Esophagus muscularis mucosa (tissue), 4 donors: Measurements from ENCODE around the gene PC. TPM values are rescaled to one million over a fixed set of nuclear protein-coding genes. Genes with fewer than 3 reads are reported as not detected.
"Not testable (repeated sequence)": the region's sequence is repeated elsewhere in the genome, so short reads cannot be mapped to it uniquely, and the experiment has no call there.

Experiments used
- DNase-seq: peaks from one replicate; pipeline ENCODE4 v3.0.0-alpha.2; 2017; ENCODE audit errors: extremely low spot score
- H3K27ac ChIP-seq, 4 donors: fragments of 200-600 bp; sonication (generic); replicated peaks in 1 of 4; 1 replicate in 3 of 4; 2 replicates in 1 of 4; pipeline ENCODE4 v1.5.1; 2016 to 2019; ENCODE audit warnings: mild to moderate bottlenecking in 1 of 4
- H3K27me3 ChIP-seq, 4 donors: fragments of 200-600 bp; sonication (generic); one replicate each; pipeline versions ENCODE4 v1.5.1 to v1.6.0; 2016 to 2019
- H3K36me3 ChIP-seq, 4 donors: fragments of 200-600 bp; sonication (generic); one replicate each; pipeline ENCODE4 v1.5.1; 2016 to 2019
- H3K4me1 ChIP-seq, 4 donors: fragments of 200-600 bp; sonication (generic); one replicate each; pipeline ENCODE4 v1.5.1; 2016 to 2019
- H3K4me3 ChIP-seq, 4 donors: fragments of 200-600 bp; sonication (generic); 1 replicate in 2 of 4; 2 replicates in 2 of 4; pipeline ENCODE4 v1.5.1; 2016 to 2019; ENCODE audit warnings: mild to moderate bottlenecking in 4 of 4, moderate library complexity in 1 of 4
- H3K9me3 ChIP-seq, 4 donors: fragments of 200-600 bp; sonication (generic); 1 replicate in 3 of 4; 2 replicates in 1 of 4; pipeline ENCODE4 v1.5.1; 2016 to 2019
- EP300 ChIP-seq: sonication (generic); formaldehyde crosslinking; IDR thresholded peaks from one replicate; pipeline ENCODE4 v1.6.1; 2017; ENCODE audit warnings: antibody characterized with exemption
- POLR2A ChIP-seq: fragments of 450-650 bp; IDR thresholded peaks from one replicate; pipeline ENCODE4 v1.6.1; 2017; ENCODE audit warnings: antibody characterized with exemption, moderate library complexity, mild to moderate bottlenecking, low read depth
- POLR2AphosphoS5 ChIP-seq, 2 donors: sonication (generic); formaldehyde crosslinking; IDR thresholded peaks; one replicate each; pipeline ENCODE4 v1.6.1; 2017; ENCODE audit warnings: antibody characterized with exemption in 2 of 2
- WGBS: methylation state at CpG from one replicate; pipeline ENCODE4 v1.1.5; 2018; 5-methylcytosine and 5-hydroxymethylcytosine counted together
- intact Hi-C: fragments of 100-400 bp; cut with DNase I; formaldehyde crosslinking; loops from one replicate; pipeline ENCODE4 v1.15.1; 2023
- total RNA-seq, 4 donors: library from RNA; depleted of rRNA; stranded (reverse); fragments of >200 nt; gene quantifications; one replicate each; pipeline versions ENCODE4 v1.1.0 to v1.2.1, GENCODE V29; 2016
- TF ChIP-seq, protein P1 (sequence below), 3 experiments: fragments of 200-600 bp in 2 of 3; fragments of 450-650 bp in 1 of 3; sonication (generic) in 2 of 3; IDR thresholded peaks; one replicate each; pipeline ENCODE4 v1.5.1; 2017 to 2019; ENCODE audit warnings: antibody characterized with exemption in 3 of 3, mild to moderate bottlenecking in 2 of 3, moderate library complexity in 1 of 3

PC gene, protein sequence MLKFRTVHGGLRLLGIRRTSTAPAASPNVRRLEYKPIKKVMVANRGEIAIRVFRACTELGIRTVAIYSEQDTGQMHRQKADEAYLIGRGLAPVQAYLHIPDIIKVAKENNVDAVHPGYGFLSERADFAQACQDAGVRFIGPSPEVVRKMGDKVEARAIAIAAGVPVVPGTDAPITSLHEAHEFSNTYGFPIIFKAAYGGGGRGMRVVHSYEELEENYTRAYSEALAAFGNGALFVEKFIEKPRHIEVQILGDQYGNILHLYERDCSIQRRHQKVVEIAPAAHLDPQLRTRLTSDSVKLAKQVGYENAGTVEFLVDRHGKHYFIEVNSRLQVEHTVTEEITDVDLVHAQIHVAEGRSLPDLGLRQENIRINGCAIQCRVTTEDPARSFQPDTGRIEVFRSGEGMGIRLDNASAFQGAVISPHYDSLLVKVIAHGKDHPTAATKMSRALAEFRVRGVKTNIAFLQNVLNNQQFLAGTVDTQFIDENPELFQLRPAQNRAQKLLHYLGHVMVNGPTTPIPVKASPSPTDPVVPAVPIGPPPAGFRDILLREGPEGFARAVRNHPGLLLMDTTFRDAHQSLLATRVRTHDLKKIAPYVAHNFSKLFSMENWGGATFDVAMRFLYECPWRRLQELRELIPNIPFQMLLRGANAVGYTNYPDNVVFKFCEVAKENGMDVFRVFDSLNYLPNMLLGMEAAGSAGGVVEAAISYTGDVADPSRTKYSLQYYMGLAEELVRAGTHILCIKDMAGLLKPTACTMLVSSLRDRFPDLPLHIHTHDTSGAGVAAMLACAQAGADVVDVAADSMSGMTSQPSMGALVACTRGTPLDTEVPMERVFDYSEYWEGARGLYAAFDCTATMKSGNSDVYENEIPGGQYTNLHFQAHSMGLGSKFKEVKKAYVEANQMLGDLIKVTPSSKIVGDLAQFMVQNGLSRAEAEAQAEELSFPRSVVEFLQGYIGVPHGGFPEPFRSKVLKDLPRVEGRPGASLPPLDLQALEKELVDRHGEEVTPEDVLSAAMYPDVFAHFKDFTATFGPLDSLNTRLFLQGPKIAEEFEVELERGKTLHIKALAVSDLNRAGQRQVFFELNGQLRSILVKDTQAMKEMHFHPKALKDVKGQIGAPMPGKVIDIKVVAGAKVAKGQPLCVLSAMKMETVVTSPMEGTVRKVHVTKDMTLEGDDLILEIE
- 1 to 10 TPM; 2.1 to 5.5 (median 5.1) TPM for total RNA-seq

DNA sequence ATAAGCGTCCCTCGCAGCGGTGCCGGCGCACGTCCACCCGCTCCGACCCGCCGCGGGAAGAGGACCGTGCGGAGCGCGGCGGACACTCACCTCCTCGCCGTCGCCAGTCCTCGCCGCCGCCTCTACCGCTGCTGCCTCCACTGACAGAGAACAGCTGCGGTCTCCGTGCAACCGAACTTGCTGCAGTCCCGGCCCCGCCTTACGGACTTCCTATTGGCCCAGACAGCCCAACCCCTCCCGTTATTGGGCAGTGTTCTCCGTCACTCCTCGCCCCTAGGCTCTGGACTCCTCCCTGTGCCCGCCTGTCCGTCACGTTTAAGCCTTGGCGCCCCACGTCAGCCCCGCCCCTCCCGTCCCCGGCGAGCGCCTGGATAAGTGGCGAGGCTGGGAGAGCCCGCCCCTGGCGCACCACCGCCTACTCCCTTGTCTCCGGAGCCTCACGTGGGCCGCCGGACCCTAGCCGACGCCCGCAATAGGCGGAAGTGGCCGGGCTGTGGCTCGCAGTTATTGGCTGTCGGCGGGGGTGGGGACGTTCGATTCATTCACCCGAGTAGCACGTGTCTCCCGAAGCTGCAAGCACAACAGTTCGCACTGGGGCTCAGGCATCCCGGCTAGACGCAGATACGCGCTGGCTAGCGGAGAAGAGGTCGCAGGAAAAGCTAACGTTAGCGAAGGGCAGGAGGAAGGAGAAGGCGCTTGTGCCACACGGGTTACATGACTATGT is at the start of gene PC:
Gene PC (minus strand): TSS at position 152 of the 724 bp plus-strand sequence. CDS start 86,224 bp downstream, outside the sequence.
- H3K4me1 ChIP-seq = peaks cover 16 to 24% (median 19%) of the 10 kb centered on the region in 4 donors
- WGBS = 0% methylated on average over 23 of the region's 74 CpGs
- peak within 1 kb of the TSS; percentile 71 to 82 (median 78) for H3K4me3 ChIP-seq
- H3K27ac ChIP-seq = peak within 1 kb of the TSS; percentile 73 to 91 (median 80)
- intact Hi-C loops = loop anchor here (10.0 kb wide), 1 partner anchor 114 kb away; the partner anchor contains the start of gene RCE1
- TF ChIP-seq POLR2A = peak; percentile 64
- TF ChIP-seq, protein P1, sequence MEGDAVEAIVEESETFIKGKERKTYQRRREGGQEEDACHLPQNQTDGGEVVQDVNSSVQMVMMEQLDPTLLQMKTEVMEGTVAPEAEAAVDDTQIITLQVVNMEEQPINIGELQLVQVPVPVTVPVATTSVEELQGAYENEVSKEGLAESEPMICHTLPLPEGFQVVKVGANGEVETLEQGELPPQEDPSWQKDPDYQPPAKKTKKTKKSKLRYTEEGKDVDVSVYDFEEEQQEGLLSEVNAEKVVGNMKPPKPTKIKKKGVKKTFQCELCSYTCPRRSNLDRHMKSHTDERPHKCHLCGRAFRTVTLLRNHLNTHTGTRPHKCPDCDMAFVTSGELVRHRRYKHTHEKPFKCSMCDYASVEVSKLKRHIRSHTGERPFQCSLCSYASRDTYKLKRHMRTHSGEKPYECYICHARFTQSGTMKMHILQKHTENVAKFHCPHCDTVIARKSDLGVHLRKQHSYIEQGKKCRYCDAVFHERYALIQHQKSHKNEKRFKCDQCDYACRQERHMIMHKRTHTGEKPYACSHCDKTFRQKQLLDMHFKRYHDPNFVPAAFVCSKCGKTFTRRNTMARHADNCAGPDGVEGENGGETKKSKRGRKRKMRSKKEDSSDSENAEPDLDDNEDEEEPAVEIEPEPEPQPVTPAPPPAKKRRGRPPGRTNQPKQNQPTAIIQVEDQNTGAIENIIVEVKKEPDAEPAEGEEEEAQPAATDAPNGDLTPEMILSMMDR (IDR thresholded peaks at IDR 0.05) = peak in 1 of 3 experiments; percentile 16
- peak; percentile 83 to 94 for TF ChIP-seq POLR2AphosphoS5 (IDR thresholded peaks at IDR 0.05)
- TF ChIP-seq EP300 = no peak
- DNase-seq = peak; percentile 100
- H3K27me3 ChIP-seq = no peaks in the 10 kb centered on the region
- H3K9me3 ChIP-seq = no peaks in the 10 kb centered on the region
- no peaks in the 10 kb centered on the region for H3K36me3 ChIP-seq

DNA sequence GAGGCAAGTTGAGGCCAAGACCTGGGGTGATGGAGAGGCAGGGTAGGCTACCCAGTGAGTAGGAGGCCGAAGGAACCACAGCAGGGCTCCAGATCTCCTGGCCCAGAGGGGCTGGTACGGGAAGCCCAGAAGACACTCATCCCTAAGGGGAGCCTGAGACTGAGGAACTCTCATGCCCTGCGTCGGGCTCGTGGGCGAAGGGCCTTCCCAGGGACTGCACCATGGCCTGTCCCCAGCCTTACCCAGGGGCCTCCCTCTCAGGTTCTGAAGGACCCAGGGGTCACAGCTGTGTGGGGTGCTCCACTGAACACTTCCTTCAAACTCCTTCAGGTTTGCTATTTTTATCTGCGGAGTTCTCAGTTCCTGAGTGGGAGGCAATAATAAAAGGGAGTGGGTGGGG is 48.9 kb upstream of the PC start:
- Histone ChIP-seq H3K27ac (no peak overlapping the region), H3K36me3 (no peaks in the 10 kb centered on the region), H3K9me3 (no peaks in the 10 kb centered on the region), H3K27me3 (no peaks in the 10 kb centered on the region), H3K4me1 (no peaks in the 10 kb centered on the region), H3K4me3 (no peak overlapping the region)
- 94% methylated on average over 7 of the region's 7 CpGs for WGBS
- no peak for DNase-seq
- intact Hi-C loops = no loop called here
- no peak for TF ChIP-seq EP300
- TF ChIP-seq POLR2A = no peak
- TF ChIP-seq POLR2AphosphoS5 (IDR thresholded peaks at IDR 0.05) = no peak
- TF ChIP-seq, protein P1 (IDR thresholded peaks at IDR 0.05) = no peak

DNA sequence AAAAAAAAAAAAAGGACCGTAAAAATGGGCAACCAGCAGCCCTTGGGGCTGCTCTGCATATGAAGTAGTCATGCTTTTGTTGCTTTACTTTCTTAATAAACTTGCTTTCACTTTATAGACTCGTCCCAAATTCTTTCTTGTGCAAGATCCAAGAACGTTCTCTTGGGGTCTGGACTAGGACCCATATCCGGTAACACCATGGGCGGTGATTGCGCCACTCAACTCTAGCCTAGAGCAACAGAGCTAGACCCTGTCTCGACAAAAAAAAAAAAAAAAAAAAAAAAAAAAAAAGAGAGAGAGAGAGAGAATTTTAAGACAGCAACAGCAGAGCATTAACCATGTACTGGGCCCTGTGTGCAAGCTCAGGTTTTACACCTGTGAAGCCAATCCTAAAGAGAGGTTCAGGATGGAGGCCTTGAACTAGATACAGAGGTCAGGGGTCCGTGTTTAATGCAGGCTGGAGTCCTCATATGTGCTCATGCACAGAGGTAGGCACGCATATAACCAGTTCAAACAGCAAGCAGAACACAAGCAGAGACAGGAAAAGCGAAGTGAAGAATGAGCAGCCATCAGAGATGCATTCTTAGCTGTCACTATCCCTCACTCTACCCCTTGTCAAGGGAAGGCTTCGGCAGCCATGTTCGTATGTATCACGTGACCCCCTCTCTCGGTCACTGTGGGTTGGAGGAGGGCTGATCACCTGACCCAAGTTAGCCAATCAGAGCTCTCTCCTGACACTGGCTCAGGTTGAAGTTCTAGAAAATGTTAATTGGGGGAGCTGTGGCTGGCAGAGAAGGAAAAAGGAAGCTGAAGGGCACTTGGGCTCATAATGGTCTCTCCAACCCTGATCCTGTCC is 48.1 kb upstream of the PC start:
- no peak overlapping the region for H3K4me3 ChIP-seq
- TF ChIP-seq POLR2A (no peak), EP300 (no peak), POLR2AphosphoS5 (IDR thresholded peaks at IDR 0.05) (no peak)
- TF ChIP-seq, protein P1 (IDR thresholded peaks at IDR 0.05) = no peak
- H3K27ac ChIP-seq = no peak overlapping the region
- no peaks in the 10 kb centered on the region for H3K27me3 ChIP-seq
- intact Hi-C loops = no loop called here
- no peaks in the 10 kb centered on the region for H3K4me1 ChIP-seq
- no peaks in the 10 kb centered on the region for H3K9me3 ChIP-seq
- no peak for DNase-seq
- no peaks in the 10 kb centered on the region for H3K36me3 ChIP-seq
- 84% methylated on average over 14 of the region's 14 CpGs for WGBS

DNA sequence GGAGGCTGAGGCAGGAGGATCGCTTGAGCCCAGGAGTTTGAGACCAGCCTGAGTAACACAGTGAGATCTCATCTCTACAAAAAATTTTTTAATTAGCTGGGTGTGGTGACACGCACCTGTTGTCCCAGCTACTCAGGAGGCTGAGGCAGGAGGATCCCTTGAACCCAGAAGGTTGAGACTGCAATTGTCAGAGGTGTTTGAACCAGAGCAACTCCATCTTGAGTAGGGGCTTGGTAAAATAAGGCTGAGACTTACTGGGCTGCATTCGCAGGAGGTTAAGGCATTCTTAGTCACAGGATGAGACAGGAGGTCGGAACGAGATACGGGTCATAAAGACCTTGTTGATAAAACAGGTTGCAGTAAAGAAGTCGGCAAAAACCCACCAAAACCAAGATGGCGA is 47.0 kb upstream of the PC start:
- DNase-seq, H3K4me3 ChIP-seq, H3K27ac ChIP-seq, intact Hi-C loops, H3K27me3 ChIP-seq, H3K36me3 ChIP-seq, H3K4me1 ChIP-seq, H3K9me3 ChIP-seq: not testable (repeated sequence)
- WGBS = 94% methylated on average over 8 of the region's 8 CpGs
